K562 (cell line): ENCODE results near the gene FBXO10.

Experiments used
- ARNT ChIP-seq, 2 experiments: fragments of 450-650 bp; IDR thresholded peaks; 2 replicates each; pipeline ENCODE4 v1.6.1; 2016; ENCODE audit warnings: mild to moderate bottlenecking in 1 of 2
- EHMT2 ChIP-seq: fragments of 450-650 bp; IDR thresholded peaks from 2 replicates; pipeline ENCODE4 v1.6.1; 2018; ENCODE audit warnings: antibody characterized with exemption
- EP300 ChIP-seq: IDR thresholded peaks from 2 replicates; pipeline ENCODE4 v1.6.1; 2012; ENCODE audit warnings: low read length, improper control_type of control experiment
- KDM2B ChIP-seq: fragments of 250-450 bp; sonication (Bioruptor Pico); IDR thresholded peaks from 2 replicates; pipeline ENCODE4 v1.8.0; 2021; ENCODE audit warnings: mild to moderate bottlenecking, moderate library complexity
- LCOR ChIP-seq: sonication (generic); formaldehyde crosslinking; IDR thresholded peaks from 2 replicates; pipeline ENCODE4 v1.8.0; 2022; ENCODE audit warnings: mild to moderate bottlenecking, missing genetic modification reagents
- NBN ChIP-seq: fragments of 450-650 bp; IDR thresholded peaks from 2 replicates; pipeline ENCODE4 v1.6.1; 2016; ENCODE audit warnings: low read depth, mild to moderate bottlenecking
- POLR3A ChIP-seq: IDR thresholded peaks from 2 replicates; pipeline ENCODE4 v1.6.1; 2011; ENCODE audit warnings: borderline replicate concordance, mild to moderate bottlenecking, moderate library complexity; ENCODE audit not compliant: insufficient read length, insufficient read depth; ENCODE audit errors: extremely low read depth
- RFX1 ChIP-seq: fragments of 450-650 bp; IDR thresholded peaks from 2 replicates; pipeline ENCODE4 v1.6.1; 2016; ENCODE audit warnings: mild to moderate bottlenecking, moderate library complexity
- TCF3 ChIP-seq: sonication (generic); formaldehyde crosslinking; IDR thresholded peaks from 2 replicates; pipeline ENCODE4 v1.4.0; 2020; ENCODE audit warnings: mild to moderate bottlenecking, missing genetic modification reagents
- TF ChIP-seq, protein P1 (sequence below): fragments of 250-450 bp; sonication (Bioruptor Pico); IDR thresholded peaks from 2 replicates; pipeline ENCODE4 v1.4.0; 2020; ENCODE audit warnings: borderline replicate concordance
- TF ChIP-seq, protein P2 (sequence below): fragments of 250-450 bp; sonication (Bioruptor Pico); IDR thresholded peaks from 2 replicates; pipeline ENCODE4 v1.8.0; 2021; ENCODE audit warnings: moderate library complexity, mild to moderate bottlenecking, inconsistent platforms
- TF ChIP-seq, protein P3 (sequence below): sonication (generic); formaldehyde crosslinking; IDR thresholded peaks from 2 replicates; pipeline ENCODE4 v1.8.0; 2022; ENCODE audit warnings: mild to moderate bottlenecking, missing genetic modification reagents
- TF ChIP-seq, protein P4 (sequence below): sonication (generic); formaldehyde crosslinking; IDR thresholded peaks from 2 replicates; pipeline ENCODE4 v1.8.0; 2022; ENCODE audit warnings: mild to moderate bottlenecking, missing genetic modification reagents
- TF ChIP-seq, protein P5 (sequence below), 3 experiments: IDR thresholded peaks in 2 of 3; conservative IDR thresholded peaks in 1 of 3; 2 replicates each; pipeline ENCODE4 v1.5.1; 2011 to 2012; ENCODE audit warnings: low read length in 3 of 3, mild to moderate bottlenecking in 3 of 3, control low read depth in 2 of 3, improper control_type of control experiment in 1 of 3, inconsistent platforms in 1 of 3, low read depth in 1 of 3, mixed read lengths in 1 of 3, moderate library complexity in 1 of 3; ENCODE audit not compliant: insufficient read depth in 2 of 3

DNA sequence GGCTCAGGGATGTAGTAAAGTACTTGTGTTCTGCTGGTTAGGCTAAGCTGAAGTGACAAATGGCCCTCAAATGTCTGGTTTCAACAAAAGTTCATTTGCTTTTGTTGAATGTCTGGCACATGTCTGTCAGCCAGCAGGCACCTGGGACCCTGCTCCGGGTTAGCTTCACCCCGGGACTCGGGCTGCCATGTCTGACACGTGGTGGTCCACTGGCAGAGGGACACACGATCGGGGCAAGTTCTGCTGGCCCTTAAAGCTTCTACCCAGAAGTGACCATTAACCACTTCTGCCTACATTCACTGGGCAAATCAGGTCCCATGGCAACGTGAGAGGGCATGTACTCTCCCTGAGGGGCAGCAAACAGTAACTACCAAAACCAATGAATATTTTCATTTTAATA, 66.6 kb downstream of the FBXO10 start:
- TF ChIP-seq NBN (no peak), TCF3 (CRISPR knock-in tag) (no peak), RFX1 (no peak), POLR3A (no peak), LCOR (CRISPR knock-in tag) (no peak), EHMT2 (no peak), ARNT (IDR thresholded peaks at IDR 0.05) (no peak), KDM2B (CRISPR knock-in tag) (no peak), EP300 (no peak)
- TF ChIP-seq, protein P1, sequence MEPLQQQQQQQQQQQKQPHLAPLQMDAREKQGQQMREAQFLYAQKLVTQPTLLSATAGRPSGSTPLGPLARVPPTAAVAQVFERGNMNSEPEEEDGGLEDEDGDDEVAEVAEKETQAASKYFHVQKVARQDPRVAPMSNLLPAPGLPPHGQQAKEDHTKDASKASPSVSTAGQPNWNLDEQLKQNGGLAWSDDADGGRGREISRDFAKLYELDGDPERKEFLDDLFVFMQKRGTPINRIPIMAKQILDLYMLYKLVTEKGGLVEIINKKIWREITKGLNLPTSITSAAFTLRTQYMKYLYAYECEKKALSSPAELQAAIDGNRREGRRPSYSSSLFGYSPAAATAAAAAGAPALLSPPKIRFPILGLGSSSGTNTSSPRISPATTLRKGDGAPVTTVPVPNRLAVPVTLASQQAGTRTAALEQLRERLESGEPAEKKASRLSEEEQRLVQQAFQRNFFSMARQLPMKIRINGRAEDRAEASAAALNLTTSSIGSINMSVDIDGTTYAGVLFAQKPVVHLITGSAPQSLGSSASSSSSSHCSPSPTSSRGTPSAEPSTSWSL (CRISPR knock-in tag): no peak
- TF ChIP-seq, protein P2, sequence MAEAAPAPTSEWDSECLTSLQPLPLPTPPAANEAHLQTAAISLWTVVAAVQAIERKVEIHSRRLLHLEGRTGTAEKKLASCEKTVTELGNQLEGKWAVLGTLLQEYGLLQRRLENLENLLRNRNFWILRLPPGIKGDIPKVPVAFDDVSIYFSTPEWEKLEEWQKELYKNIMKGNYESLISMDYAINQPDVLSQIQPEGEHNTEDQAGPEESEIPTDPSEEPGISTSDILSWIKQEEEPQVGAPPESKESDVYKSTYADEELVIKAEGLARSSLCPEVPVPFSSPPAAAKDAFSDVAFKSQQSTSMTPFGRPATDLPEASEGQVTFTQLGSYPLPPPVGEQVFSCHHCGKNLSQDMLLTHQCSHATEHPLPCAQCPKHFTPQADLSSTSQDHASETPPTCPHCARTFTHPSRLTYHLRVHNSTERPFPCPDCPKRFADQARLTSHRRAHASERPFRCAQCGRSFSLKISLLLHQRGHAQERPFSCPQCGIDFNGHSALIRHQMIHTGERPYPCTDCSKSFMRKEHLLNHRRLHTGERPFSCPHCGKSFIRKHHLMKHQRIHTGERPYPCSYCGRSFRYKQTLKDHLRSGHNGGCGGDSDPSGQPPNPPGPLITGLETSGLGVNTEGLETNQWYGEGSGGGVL: no peak
- TF ChIP-seq, protein P3, sequence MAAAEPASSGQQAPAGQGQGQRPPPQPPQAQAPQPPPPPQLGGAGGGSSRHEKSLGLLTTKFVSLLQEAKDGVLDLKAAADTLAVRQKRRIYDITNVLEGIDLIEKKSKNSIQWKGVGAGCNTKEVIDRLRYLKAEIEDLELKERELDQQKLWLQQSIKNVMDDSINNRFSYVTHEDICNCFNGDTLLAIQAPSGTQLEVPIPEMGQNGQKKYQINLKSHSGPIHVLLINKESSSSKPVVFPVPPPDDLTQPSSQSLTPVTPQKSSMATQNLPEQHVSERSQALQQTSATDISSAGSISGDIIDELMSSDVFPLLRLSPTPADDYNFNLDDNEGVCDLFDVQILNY (CRISPR knock-in tag): no peak
- TF ChIP-seq, protein P4, sequence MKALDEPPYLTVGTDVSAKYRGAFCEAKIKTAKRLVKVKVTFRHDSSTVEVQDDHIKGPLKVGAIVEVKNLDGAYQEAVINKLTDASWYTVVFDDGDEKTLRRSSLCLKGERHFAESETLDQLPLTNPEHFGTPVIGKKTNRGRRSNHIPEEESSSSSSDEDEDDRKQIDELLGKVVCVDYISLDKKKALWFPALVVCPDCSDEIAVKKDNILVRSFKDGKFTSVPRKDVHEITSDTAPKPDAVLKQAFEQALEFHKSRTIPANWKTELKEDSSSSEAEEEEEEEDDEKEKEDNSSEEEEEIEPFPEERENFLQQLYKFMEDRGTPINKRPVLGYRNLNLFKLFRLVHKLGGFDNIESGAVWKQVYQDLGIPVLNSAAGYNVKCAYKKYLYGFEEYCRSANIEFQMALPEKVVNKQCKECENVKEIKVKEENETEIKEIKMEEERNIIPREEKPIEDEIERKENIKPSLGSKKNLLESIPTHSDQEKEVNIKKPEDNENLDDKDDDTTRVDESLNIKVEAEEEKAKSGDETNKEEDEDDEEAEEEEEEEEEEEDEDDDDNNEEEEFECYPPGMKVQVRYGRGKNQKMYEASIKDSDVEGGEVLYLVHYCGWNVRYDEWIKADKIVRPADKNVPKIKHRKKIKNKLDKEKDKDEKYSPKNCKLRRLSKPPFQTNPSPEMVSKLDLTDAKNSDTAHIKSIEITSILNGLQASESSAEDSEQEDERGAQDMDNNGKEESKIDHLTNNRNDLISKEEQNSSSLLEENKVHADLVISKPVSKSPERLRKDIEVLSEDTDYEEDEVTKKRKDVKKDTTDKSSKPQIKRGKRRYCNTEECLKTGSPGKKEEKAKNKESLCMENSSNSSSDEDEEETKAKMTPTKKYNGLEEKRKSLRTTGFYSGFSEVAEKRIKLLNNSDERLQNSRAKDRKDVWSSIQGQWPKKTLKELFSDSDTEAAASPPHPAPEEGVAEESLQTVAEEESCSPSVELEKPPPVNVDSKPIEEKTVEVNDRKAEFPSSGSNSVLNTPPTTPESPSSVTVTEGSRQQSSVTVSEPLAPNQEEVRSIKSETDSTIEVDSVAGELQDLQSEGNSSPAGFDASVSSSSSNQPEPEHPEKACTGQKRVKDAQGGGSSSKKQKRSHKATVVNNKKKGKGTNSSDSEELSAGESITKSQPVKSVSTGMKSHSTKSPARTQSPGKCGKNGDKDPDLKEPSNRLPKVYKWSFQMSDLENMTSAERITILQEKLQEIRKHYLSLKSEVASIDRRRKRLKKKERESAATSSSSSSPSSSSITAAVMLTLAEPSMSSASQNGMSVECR: no peak
- TF ChIP-seq, protein P5, sequence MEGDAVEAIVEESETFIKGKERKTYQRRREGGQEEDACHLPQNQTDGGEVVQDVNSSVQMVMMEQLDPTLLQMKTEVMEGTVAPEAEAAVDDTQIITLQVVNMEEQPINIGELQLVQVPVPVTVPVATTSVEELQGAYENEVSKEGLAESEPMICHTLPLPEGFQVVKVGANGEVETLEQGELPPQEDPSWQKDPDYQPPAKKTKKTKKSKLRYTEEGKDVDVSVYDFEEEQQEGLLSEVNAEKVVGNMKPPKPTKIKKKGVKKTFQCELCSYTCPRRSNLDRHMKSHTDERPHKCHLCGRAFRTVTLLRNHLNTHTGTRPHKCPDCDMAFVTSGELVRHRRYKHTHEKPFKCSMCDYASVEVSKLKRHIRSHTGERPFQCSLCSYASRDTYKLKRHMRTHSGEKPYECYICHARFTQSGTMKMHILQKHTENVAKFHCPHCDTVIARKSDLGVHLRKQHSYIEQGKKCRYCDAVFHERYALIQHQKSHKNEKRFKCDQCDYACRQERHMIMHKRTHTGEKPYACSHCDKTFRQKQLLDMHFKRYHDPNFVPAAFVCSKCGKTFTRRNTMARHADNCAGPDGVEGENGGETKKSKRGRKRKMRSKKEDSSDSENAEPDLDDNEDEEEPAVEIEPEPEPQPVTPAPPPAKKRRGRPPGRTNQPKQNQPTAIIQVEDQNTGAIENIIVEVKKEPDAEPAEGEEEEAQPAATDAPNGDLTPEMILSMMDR (IDR thresholded peaks at IDR 0.05 in 2 of 3, conservative IDR thresholded peaks at IDR 0.05 in 1 of 3; ENCODE audit: insufficient read depth in 2 of 3, low read depth in 1 of 3, low read length in 3 of 3): no peak
